Endothelial cell of umbilical vein (primary cell): ENCODE measurements around the gene DCLK3. TPM values are rescaled to one million over a fixed set of nuclear protein-coding genes. Genes with fewer than 3 reads are reported as not detected.

Source experiments
- BruUV-seq: library from RNA; stranded (reverse); fragments of 400-500 nt; replicated peaks from 2 replicates; lab custom pipeline; 2021; lab: Mats Ljungman, UMichigan
- CTCF ChIA-PET: fragments of 300-600, 350-600 bp; sonication (Branson Sonifier 250); formaldehyde crosslinking; loops from one replicate; lab custom pipeline; 2021; ENCODE audit warnings: antibody characterized with exemption, inconsistent platforms; lab: Charles Lee
- POLR2A ChIA-PET: fragments of 300-600, 350-600 bp; sonication (Branson Sonifier 250); formaldehyde crosslinking; loops from one replicate; lab custom pipeline; 2021; ENCODE audit warnings: antibody characterized with exemption, inconsistent platforms; lab: Charles Lee
- DNase-seq: peaks from one replicate; pipeline ENCODE4 v3.0.0-alpha.2; 2011; ENCODE audit warnings: low read depth, low spot score
- FAIRE-seq: peaks from 2 replicates; lab custom pipeline; 2011; peaks lifted over from hg19 to GRCh38; lab: Jason Lieb, UNC
- H2AFZ ChIP-seq: 2 replicates; pipeline ENCODE4 v1.6.0; 2012; ENCODE audit warnings: low read depth, low read length, control low read depth, inconsistent platforms
- H3K27ac ChIP-seq: 2 replicates; pipeline ENCODE4 v1.5.1; 2011; ENCODE audit warnings: low read depth, mild to moderate bottlenecking, control low read depth, low read length, moderate library complexity; ENCODE audit not compliant: insufficient read depth
- H3K27me3 ChIP-seq, 2 experiments: 2 replicates each; pipeline versions ENCODE4 v1.6.0 to v1.6.1; 2011; ENCODE audit warnings: low read length in 2 of 2, mixed read lengths in 1 of 2; ENCODE audit not compliant: control insufficient read depth in 2 of 2, insufficient read depth in 2 of 2
- H3K36me3 ChIP-seq, 2 experiments: 2 replicates in 1 of 2; 3 replicates in 1 of 2; pipeline ENCODE4 v1.5.1; 2011; ENCODE audit warnings: low read length in 2 of 2, mild to moderate bottlenecking in 1 of 2, moderate library complexity in 1 of 2; ENCODE audit not compliant: control insufficient read depth in 2 of 2, insufficient read depth in 2 of 2; ENCODE audit errors: extremely low read depth in 1 of 2
- H3K4me1 ChIP-seq: 3 replicates; pipeline ENCODE4 v1.5.1; 2011; ENCODE audit warnings: mild to moderate bottlenecking, low read length; ENCODE audit not compliant: control insufficient read depth, insufficient read depth; ENCODE audit errors: extremely low read depth
- H3K4me2 ChIP-seq: 2 replicates; pipeline ENCODE4 v1.6.1; 2011; ENCODE audit warnings: low read length, control low read depth, mixed read lengths; ENCODE audit not compliant: insufficient read depth
- H3K4me3 ChIP-seq, 3 experiments: fragments of 200-600 bp in 1 of 3; sonication (generic), shearing (Covaris generic) in 1 of 3; replicated peaks in 1 of 3; 2 replicates each; pipeline ENCODE4 v1.5.1; 2011 to 2016; ENCODE audit warnings: control low read depth in 3 of 3, low read length in 3 of 3, mild to moderate bottlenecking in 2 of 3, inconsistent platforms in 1 of 3, low read depth in 1 of 3, moderate library complexity in 1 of 3; ENCODE audit not compliant: insufficient read depth in 1 of 3
- H3K79me2 ChIP-seq: 2 replicates; pipeline ENCODE4 v1.6.0; 2012; ENCODE audit warnings: low read length, inconsistent platforms; ENCODE audit not compliant: control insufficient read depth, insufficient read depth
- H3K9ac ChIP-seq: replicated peaks from 2 replicates; pipeline ENCODE3; 2011; ENCODE audit warnings: low read length, control low read depth; ENCODE audit not compliant: insufficient read depth; ENCODE audit errors: extremely low read depth
- H3K9me1 ChIP-seq: replicated peaks from 3 replicates; pipeline ENCODE4 v1.6.0; 2011; ENCODE audit warnings: mild to moderate bottlenecking, low read length; ENCODE audit not compliant: control insufficient read depth, insufficient read depth; ENCODE audit errors: extremely low read depth
- H3K9me3 ChIP-seq: replicated peaks from 2 replicates; pipeline ENCODE4 v1.5.1; 2012; ENCODE audit warnings: low read length, inconsistent platforms; ENCODE audit not compliant: control insufficient read depth, insufficient read depth
- H4K20me1 ChIP-seq: replicated peaks from 2 replicates; pipeline ENCODE3; 2011; ENCODE audit warnings: mild to moderate bottlenecking, low read length; ENCODE audit not compliant: control insufficient read depth, insufficient read depth; ENCODE audit errors: extremely low read depth
- CTCF ChIP-seq, 2 donors: IDR thresholded peaks; 1 replicate in 1 of 2; 2 replicates in 1 of 2; pipeline ENCODE4 v1.5.1; 2011; ENCODE audit warnings: low read length in 2 of 2, mild to moderate bottlenecking in 2 of 2, moderate library complexity in 2 of 2, control low read depth in 1 of 2, inconsistent platforms in 1 of 2, low read depth in 1 of 2; ENCODE audit not compliant: insufficient read depth in 1 of 2; ENCODE audit errors: extremely low read depth in 1 of 2
- EZH2 ChIP-seq: IDR thresholded peaks from 2 replicates; pipeline ENCODE4 v1.6.1; 2012; ENCODE audit warnings: borderline replicate concordance, low read depth, mild to moderate bottlenecking, moderate library complexity, low read length, inconsistent platforms; ENCODE audit not compliant: severe bottlenecking
- FOS ChIP-seq: IDR thresholded peaks from 2 replicates; pipeline ENCODE4 v1.6.1; 2011; ENCODE audit warnings: mild to moderate bottlenecking, low read length, moderate library complexity, borderline replicate concordance; ENCODE audit not compliant: insufficient read depth
- GATA2 ChIP-seq: IDR thresholded peaks from 2 replicates; pipeline ENCODE4 v1.7.0; 2011; ENCODE audit warnings: low read depth, mild to moderate bottlenecking, moderate library complexity, mixed read lengths, low read length; ENCODE audit not compliant: insufficient read length, insufficient read depth
- JUN ChIP-seq: IDR thresholded peaks from 2 replicates; pipeline ENCODE4 v1.6.1; 2011; ENCODE audit warnings: borderline replicate concordance, low read depth; ENCODE audit not compliant: insufficient read length, insufficient read depth
- MAX ChIP-seq: IDR thresholded peaks from 2 replicates; pipeline ENCODE4 v1.6.1; 2011; ENCODE audit not compliant: insufficient read depth, insufficient read length
- MYC ChIP-seq: IDR thresholded peaks from one replicate; pipeline ENCODE4 v1.6.1; 2011; ENCODE audit warnings: mild to moderate bottlenecking, low read depth, low read length
- POLR2A ChIP-seq: IDR thresholded peaks from 2 replicates; pipeline ENCODE4 v1.6.1; 2012; ENCODE audit warnings: low read depth, mild to moderate bottlenecking, control low read depth, low read length
- POLR2AphosphoS5 ChIP-seq: IDR thresholded peaks from 2 replicates; pipeline ENCODE4 v1.6.1; 2012; ENCODE audit warnings: low read depth, mild to moderate bottlenecking, control low read depth, low read length, moderate library complexity; ENCODE audit not compliant: insufficient read depth
- dilution Hi-C: fragments of 300-500 bp; cut with MboI; formaldehyde crosslinking; loops from one replicate; pipeline ENCODE4 v1.15.0; 2019; ENCODE audit warnings: low sequenced_read_pairs; ENCODE audit not compliant: extremely low pct_ligation_motif_present
- intact Hi-C: fragments of 100-400 bp; cut with micrococcal nuclease; formaldehyde crosslinking; loops from one replicate; pipeline ENCODE4 v1.10.0; 2022
- polyA plus RNA-seq, 4 experiments: library from polyadenylated mRNA; depleted of rRNA in 3 of 4; stranded (reverse) in 3 of 4; unstranded in 1 of 4; fragments of >200 nt; gene quantifications; 2 replicates each; pipeline versions ENCODE4 v1.2.1 to v1.2.3, GENCODE V29; 2011 to 2012; ENCODE audit warnings: missing spikeins in 1 of 4
- total RNA-seq: library from RNA; stranded (reverse); gene quantifications from 2 replicates; pipeline ENCODE4 v1.2.3, GENCODE V29; 2021

The DCLK3 gene
- total and polyA plus RNA-seq, 2 donors (not counting 3 experiments of a cell fraction or from before 2014, with no cell fraction given), result not detected

GRCh38 chr3:36714343-36715086 is 49.8 kb downstream of the DCLK3 start:
- CTCF ChIA-PET, result no interaction called here
- Histone ChIP-seq H3K27me3 (no peaks in the 10 kb centered on the region), H4K20me1 (no peaks in the 10 kb centered on the region), H3K9me3 (no peaks in the 10 kb centered on the region), H3K79me2 (no peaks in the 10 kb centered on the region), H3K4me3 (no peak overlapping the region), H3K9me1 (peaks cover 2% of the 10 kb centered on the region), H3K9ac (no peak overlapping the region), H3K4me2 (no peak overlapping the region), H2AFZ (no peak overlapping the region), H3K36me3 (no peaks in the 10 kb centered on the region), H3K4me1 (no peaks in the 10 kb centered on the region), H3K27ac (no peak overlapping the region)
- FAIRE-seq (no peak), DNase-seq (no peak)
- dilution Hi-C loops (no loop called here), intact Hi-C loops (no loop called here)
- no TSS peak for BruUV-seq
- TF ChIP-seq CTCF (IDR thresholded peaks at IDR 0.05; ENCODE audit: extremely low read depth in 1 of 2, insufficient read depth in 1 of 2, low read depth in 1 of 2, low read length in 2 of 2) (no peak), POLR2AphosphoS5 (no peak), EZH2 (no peak), FOS (no peak), POLR2A (no peak), MYC (no peak), GATA2 (no peak), JUN (no peak), MAX (no peak)
- POLR2A ChIA-PET, result no interaction called here
